GM23338 (cell line): ENCODE measurements around the gene PDE4D. TPM values are rescaled to one million over a fixed set of nuclear protein-coding genes. Genes with fewer than 3 reads are reported as not detected.
A peak's percentile ranks its signal among the peaks of the same experiment; 100 is the strongest.

Experiments
- ATAC-seq: fragments of 200-7000 bp; cut with Tn5 transposase; 3 replicates; pipeline ENCODE4 v1.9.1; 2020
- DNase-seq: peaks from one replicate; pipeline ENCODE4 v3.0.0-alpha.2; 2015; ENCODE audit warnings: low spot score
- H2AFZ ChIP-seq: fragments of 200-600 bp; sonication (generic); 2 replicates; pipeline ENCODE4 v1.8.0; 2016; ENCODE audit warnings: antibody characterized with exemption, mild to moderate bottlenecking, moderate library complexity
- H3F3A ChIP-seq: fragments of 200-600 bp; sonication (generic); replicated peaks from 2 replicates; pipeline ENCODE4 v1.8.0; 2017; ENCODE audit warnings: antibody characterized with exemption, mixed run types, low read depth
- H3K27ac ChIP-seq: fragments of 200-600 bp; sonication (generic); 2 replicates; pipeline ENCODE4 v1.6.1; 2016; ENCODE audit warnings: low read depth
- H3K27me3 ChIP-seq: fragments of 200-600 bp; sonication (generic); 2 replicates; pipeline ENCODE4 v1.8.0; 2016; ENCODE audit warnings: mild to moderate bottlenecking, mixed run types, moderate library complexity; ENCODE audit not compliant: insufficient read depth
- H3K36me3 ChIP-seq: fragments of 200-600 bp; sonication (generic); 2 replicates; pipeline ENCODE4 v1.8.0; 2016; ENCODE audit warnings: mild to moderate bottlenecking; ENCODE audit not compliant: insufficient read depth
- H3K4me1 ChIP-seq: fragments of 200-600 bp; sonication (generic); 2 replicates; pipeline ENCODE4 v1.8.0; 2016; ENCODE audit warnings: mild to moderate bottlenecking, moderate library complexity; ENCODE audit not compliant: insufficient read depth
- H3K4me2 ChIP-seq: fragments of 200-600 bp; sonication (generic); 2 replicates; pipeline ENCODE4 v1.7.1; 2017; ENCODE audit warnings: mixed run types
- H3K4me3 ChIP-seq: fragments of 200-600 bp; sonication (generic); 2 replicates; pipeline ENCODE4 v1.6.1; 2016; ENCODE audit warnings: mixed run types
- H3K79me2 ChIP-seq: fragments of 200-600 bp; sonication (generic); replicated peaks from 2 replicates; pipeline ENCODE4 v1.8.0; 2017; ENCODE audit warnings: mild to moderate bottlenecking; ENCODE audit not compliant: insufficient read depth
- H3K9me2 ChIP-seq: fragments of 200-600 bp; sonication (generic); 2 replicates; pipeline ENCODE4 v1.8.0; 2017; ENCODE audit not compliant: insufficient read depth
- H4K20me1 ChIP-seq: fragments of 200-600 bp; sonication (generic); replicated peaks from 2 replicates; pipeline ENCODE4 v1.8.0; 2017; ENCODE audit warnings: mild to moderate bottlenecking; ENCODE audit not compliant: insufficient read depth
- H3K27ac Mint-ChIP-seq: 2 replicates; pipeline ENCODE4 v1.8.0; 2020; ENCODE audit warnings: inconsistent platforms, mild to moderate bottlenecking, moderate library complexity, mixed read lengths
- H3K27me3 Mint-ChIP-seq: 3 replicates; pipeline ENCODE4 v1.8.0; 2022; ENCODE audit warnings: low read depth, mild to moderate bottlenecking, moderate library complexity, mixed read lengths, inconsistent platforms; ENCODE audit not compliant: insufficient read depth, poor library complexity
- H3K36me3 Mint-ChIP-seq: 3 replicates; pipeline ENCODE4 v1.8.0; 2021; ENCODE audit warnings: low read depth, mild to moderate bottlenecking, inconsistent platforms, moderate library complexity, mixed read lengths
- H3K4me1 Mint-ChIP-seq: 3 replicates; pipeline ENCODE4 v1.8.0; 2020; ENCODE audit warnings: mild to moderate bottlenecking, inconsistent platforms, mixed read lengths
- H3K4me3 Mint-ChIP-seq: 3 replicates; pipeline ENCODE4 v1.8.0; 2021; ENCODE audit warnings: moderate library complexity, mild to moderate bottlenecking, inconsistent platforms, mixed read lengths
- H3K9me3 Mint-ChIP-seq: 3 replicates; pipeline ENCODE4 v1.8.0; 2020; ENCODE audit warnings: moderate library complexity, mild to moderate bottlenecking, inconsistent platforms, mixed read lengths
- CREB1 ChIP-seq: fragments of 250-450 bp; sonication (Bioruptor Pico); IDR thresholded peaks from 2 replicates; pipeline ENCODE4 v1.5.0; 2020; ENCODE audit warnings: low read depth, mild to moderate bottlenecking, moderate library complexity
- EZH2 ChIP-seq: fragments of 200-600 bp; sonication (generic); IDR thresholded peaks from one replicate; pipeline ENCODE4 v1.8.0; 2017; ENCODE audit warnings: antibody characterized with exemption, mild to moderate bottlenecking, low read depth; ENCODE audit not compliant: unreplicated experiment
- EZH2phosphoT487 ChIP-seq: fragments of 200-600 bp; sonication (generic); IDR thresholded peaks from one replicate; pipeline ENCODE4 v1.8.1; 2018; ENCODE audit warnings: antibody characterized with exemption; ENCODE audit not compliant: unreplicated experiment
- NANOG ChIP-seq: IDR thresholded peaks from 2 replicates; pipeline ENCODE4 v1.6.1; 2016; ENCODE audit warnings: antibody characterized with exemption, borderline replicate concordance
- POLR2AphosphoS5 ChIP-seq: IDR thresholded peaks from 2 replicates; pipeline ENCODE4 v1.6.1; 2016; ENCODE audit warnings: antibody characterized with exemption, low read depth
- ZNF114 ChIP-seq: fragments of 250-450 bp; sonication (Bioruptor Pico); IDR thresholded peaks from 2 replicates; pipeline ENCODE4 v1.5.0; 2020; ENCODE audit warnings: mild to moderate bottlenecking, moderate library complexity
- polyA plus RNA-seq: library from polyadenylated mRNA; unstranded; fragments of >200 nt; fragmentation: Nextera tagmentation; extraction: Ambion mirVana; gene quantifications from 2 replicates; pipeline ENCODE4 v1.2.1, GENCODE V29; 2016
- total RNA-seq: library from RNA; depleted of rRNA; stranded (reverse); fragments of >200 nt; shearing (Covaris generic); gene quantifications from 2 replicates; pipeline ENCODE4 v1.2.3, GENCODE V29; 2014
- TF ChIP-seq, protein P1 (sequence below), 2 experiments: fragments of 200-600 bp in 1 of 2; sonication (generic) in 1 of 2; conservative IDR thresholded peaks; 2 replicates each; pipeline versions ENCODE4 v1.5.1 to v1.6.1; 2016 to 2017; ENCODE audit warnings: antibody characterized with exemption in 2 of 2, low read depth in 2 of 2, mild to moderate bottlenecking in 2 of 2, moderate library complexity in 1 of 2
- TF ChIP-seq, protein P2 (sequence below): IDR thresholded peaks from one replicate; pipeline ENCODE4 v1.6.1; 2018; ENCODE audit warnings: antibody characterized with exemption; ENCODE audit not compliant: unreplicated experiment

The PDE4D gene
- total and polyA plus RNA-seq, 2 experiments from 2014 or later: 2.1 to 4.7 TPM

- no peak overlapping the region for H3K4me3 Mint-ChIP-seq
- peaks cover 15% of the 10 kb centered on the region for H3K4me1 Mint-ChIP-seq
- peaks cover 7% of the 10 kb centered on the region; the same call in 1 of the 2 replicates for H3K4me1 ChIP-seq
- TF ChIP-seq, protein P1, sequence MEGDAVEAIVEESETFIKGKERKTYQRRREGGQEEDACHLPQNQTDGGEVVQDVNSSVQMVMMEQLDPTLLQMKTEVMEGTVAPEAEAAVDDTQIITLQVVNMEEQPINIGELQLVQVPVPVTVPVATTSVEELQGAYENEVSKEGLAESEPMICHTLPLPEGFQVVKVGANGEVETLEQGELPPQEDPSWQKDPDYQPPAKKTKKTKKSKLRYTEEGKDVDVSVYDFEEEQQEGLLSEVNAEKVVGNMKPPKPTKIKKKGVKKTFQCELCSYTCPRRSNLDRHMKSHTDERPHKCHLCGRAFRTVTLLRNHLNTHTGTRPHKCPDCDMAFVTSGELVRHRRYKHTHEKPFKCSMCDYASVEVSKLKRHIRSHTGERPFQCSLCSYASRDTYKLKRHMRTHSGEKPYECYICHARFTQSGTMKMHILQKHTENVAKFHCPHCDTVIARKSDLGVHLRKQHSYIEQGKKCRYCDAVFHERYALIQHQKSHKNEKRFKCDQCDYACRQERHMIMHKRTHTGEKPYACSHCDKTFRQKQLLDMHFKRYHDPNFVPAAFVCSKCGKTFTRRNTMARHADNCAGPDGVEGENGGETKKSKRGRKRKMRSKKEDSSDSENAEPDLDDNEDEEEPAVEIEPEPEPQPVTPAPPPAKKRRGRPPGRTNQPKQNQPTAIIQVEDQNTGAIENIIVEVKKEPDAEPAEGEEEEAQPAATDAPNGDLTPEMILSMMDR (conservative IDR thresholded peaks at IDR 0.05; ENCODE audit: low read depth in 2 of 2): peak in 1 of 2 experiments; percentile 22; a peak in 3 of 4 replicates
- no peak for TF ChIP-seq ZNF114 (CRISPR knock-in tag)
- ATAC-seq: peak; percentile 58; the same call in 2 of the 3 replicates
- no peak overlapping the region for H3K27ac ChIP-seq
- H2AFZ ChIP-seq: no peak overlapping the region
- no peaks in the 10 kb centered on the region for H3K79me2 ChIP-seq
- H4K20me1 ChIP-seq: no peaks in the 10 kb centered on the region
- H3K27ac Mint-ChIP-seq: no peak overlapping the region
- no peaks in the 10 kb centered on the region for H3K36me3 Mint-ChIP-seq
- H3K27me3 ChIP-seq: no peaks in the 10 kb centered on the region
- H3K4me3 ChIP-seq: no peak overlapping the region
- H3K27me3 Mint-ChIP-seq: no peaks in the 10 kb centered on the region
- no peak overlapping the region for H3K4me2 ChIP-seq
- H3K9me3 Mint-ChIP-seq: no peaks in the 10 kb centered on the region
- 0 out of 2 replicates have a peak, but pooled peaks cover 6% of the 10 kb centered on the region for H3K9me2 ChIP-seq
- H3K36me3 ChIP-seq: no peaks in the 10 kb centered on the region
- DNase-seq: peak; percentile 17
- H3F3A ChIP-seq: no peaks in the 10 kb centered on the region
These were observed 927.7 kb downstream of the PDE4D start for GRCh38 chr5:58965677-58966414.

DNA sequence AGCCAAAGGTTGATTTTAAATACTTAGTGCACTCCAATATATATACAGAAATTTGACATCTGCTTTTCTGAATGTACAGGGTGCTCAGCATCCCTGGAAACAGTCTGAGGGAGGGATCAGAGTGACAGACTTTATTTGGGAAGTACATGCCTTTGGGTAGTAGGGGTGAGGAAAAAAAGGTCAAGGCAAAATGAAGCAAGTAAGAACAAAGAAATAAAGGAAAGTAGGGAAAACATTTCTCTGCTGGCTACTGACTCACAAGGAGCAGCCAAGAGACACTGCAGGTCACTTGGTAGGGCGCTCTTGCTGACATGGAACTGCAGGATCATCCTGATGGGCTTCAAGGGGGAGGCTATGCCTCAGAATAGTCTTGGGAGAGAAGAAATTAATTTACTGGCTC is 929.7 kb downstream of the PDE4D start:
- H3K9me3 Mint-ChIP-seq: no peaks in the 10 kb centered on the region
- DNase-seq (no peak), ATAC-seq (no peak)
- H3K27ac ChIP-seq: no peak overlapping the region
- H3K27me3 ChIP-seq: no peaks in the 10 kb centered on the region
- H3K4me1 Mint-ChIP-seq: peaks cover 3% of the 10 kb centered on the region; the same call in 1 of the 3 replicates
- no peak overlapping the region for H3K4me3 ChIP-seq
- no peaks in the 10 kb centered on the region for H3K27me3 Mint-ChIP-seq
- 0 out of 2 replicates have a peak, but pooled peaks cover 6% of the 10 kb centered on the region for H3K9me2 ChIP-seq
- H3K36me3 Mint-ChIP-seq: no peaks in the 10 kb centered on the region
- no peaks in the 10 kb centered on the region for H3K36me3 ChIP-seq
- no peak overlapping the region for H3K27ac Mint-ChIP-seq
- no peak overlapping the region for H3K4me2 ChIP-seq
- no peaks in the 10 kb centered on the region for H3K79me2 ChIP-seq
- no peaks in the 10 kb centered on the region for H4K20me1 ChIP-seq
- H3K4me1 ChIP-seq: peaks cover under 1% of the 10 kb centered on the region; the same call in 1 of the 2 replicates
- H3F3A ChIP-seq: no peaks in the 10 kb centered on the region
- no peak overlapping the region for H2AFZ ChIP-seq
- H3K4me3 Mint-ChIP-seq: no peak overlapping the region
- no peak for TF ChIP-seq EZH2phosphoT487
- TF ChIP-seq EZH2: no peak
- TF ChIP-seq POLR2AphosphoS5: no peak
- TF ChIP-seq, protein P2, sequence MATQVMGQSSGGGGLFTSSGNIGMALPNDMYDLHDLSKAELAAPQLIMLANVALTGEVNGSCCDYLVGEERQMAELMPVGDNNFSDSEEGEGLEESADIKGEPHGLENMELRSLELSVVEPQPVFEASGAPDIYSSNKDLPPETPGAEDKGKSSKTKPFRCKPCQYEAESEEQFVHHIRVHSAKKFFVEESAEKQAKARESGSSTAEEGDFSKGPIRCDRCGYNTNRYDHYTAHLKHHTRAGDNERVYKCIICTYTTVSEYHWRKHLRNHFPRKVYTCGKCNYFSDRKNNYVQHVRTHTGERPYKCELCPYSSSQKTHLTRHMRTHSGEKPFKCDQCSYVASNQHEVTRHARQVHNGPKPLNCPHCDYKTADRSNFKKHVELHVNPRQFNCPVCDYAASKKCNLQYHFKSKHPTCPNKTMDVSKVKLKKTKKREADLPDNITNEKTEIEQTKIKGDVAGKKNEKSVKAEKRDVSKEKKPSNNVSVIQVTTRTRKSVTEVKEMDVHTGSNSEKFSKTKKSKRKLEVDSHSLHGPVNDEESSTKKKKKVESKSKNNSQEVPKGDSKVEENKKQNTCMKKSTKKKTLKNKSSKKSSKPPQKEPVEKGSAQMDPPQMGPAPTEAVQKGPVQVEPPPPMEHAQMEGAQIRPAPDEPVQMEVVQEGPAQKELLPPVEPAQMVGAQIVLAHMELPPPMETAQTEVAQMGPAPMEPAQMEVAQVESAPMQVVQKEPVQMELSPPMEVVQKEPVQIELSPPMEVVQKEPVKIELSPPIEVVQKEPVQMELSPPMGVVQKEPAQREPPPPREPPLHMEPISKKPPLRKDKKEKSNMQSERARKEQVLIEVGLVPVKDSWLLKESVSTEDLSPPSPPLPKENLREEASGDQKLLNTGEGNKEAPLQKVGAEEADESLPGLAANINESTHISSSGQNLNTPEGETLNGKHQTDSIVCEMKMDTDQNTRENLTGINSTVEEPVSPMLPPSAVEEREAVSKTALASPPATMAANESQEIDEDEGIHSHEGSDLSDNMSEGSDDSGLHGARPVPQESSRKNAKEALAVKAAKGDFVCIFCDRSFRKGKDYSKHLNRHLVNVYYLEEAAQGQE: no peak
- TF ChIP-seq CREB1 (CRISPR knock-in tag): no peak
- no peak for TF ChIP-seq ZNF114 (CRISPR knock-in tag)
- TF ChIP-seq, protein P1 (conservative IDR thresholded peaks at IDR 0.05; ENCODE audit: low read depth in 2 of 2): no peak
- TF ChIP-seq NANOG: no peak
